Cerebellar cortex (tissue), 1 donor: ENCODE data around the gene RAB11FIP5.
A peak's percentile ranks its signal among the peaks of the same experiment; 100 is the strongest.
"Not testable (repeated sequence)": the region's sequence is repeated elsewhere in the genome, so short reads cannot be mapped to it uniquely, and the experiment has no call there.

Experiments used
- DNase-seq: peaks from one replicate; pipeline ENCODE4 v3.0.0-alpha.2; 2015; ENCODE audit warnings: low spot score

RAB11FIP5 gene

GRCh38 chr2:73070643-73071359, 41.9 kb downstream of the RAB11FIP5 start:
- no peak for DNase-seq

GRCh38 chr2:73069855-73070642, 42.7 kb downstream of the RAB11FIP5 start:
- DNase-seq: no peak

GRCh38 chr2:73069041-73069854, 43.5 kb downstream of the RAB11FIP5 start:
- DNase-seq: no peak

GRCh38 chr2:73068147-73068546, 44.6 kb downstream of the RAB11FIP5 start:
- no peak for DNase-seq

- DNase-seq: no peak
Measured at GRCh38 chr2:73067043-73067442, 45.7 kb downstream of the RAB11FIP5 start.

GRCh38 chr2:73065070-73065469, 47.7 kb downstream of the RAB11FIP5 start:
- DNase-seq: not testable (repeated sequence)

- no peak for DNase-seq
Measured at GRCh38 chr2:73063909-73064875, 48.6 kb downstream of the RAB11FIP5 start.

GRCh38 chr2:73063472-73063871, 49.3 kb downstream of the RAB11FIP5 start:
- DNase-seq: no peak

GRCh38 chr2:73059106-73059505, 53.6 kb downstream of the RAB11FIP5 start:
- DNase-seq: no peak

GRCh38 chr2:73054980-73055379, 57.8 kb downstream of the RAB11FIP5 start:
- DNase-seq: no peak

- DNase-seq: peak; percentile 32
Measured at GRCh38 chr2:73053316-73054114, 59.2 kb downstream of the RAB11FIP5 start.

GRCh38 chr2:73050121-73050545, 62.6 kb downstream of the RAB11FIP5 start:
- DNase-seq: no peak

GRCh38 chr2:73043929-73044832, 68.6 kb downstream of the RAB11FIP5 start:
- DNase-seq: peak; percentile 21

GRCh38 chr2:73043276-73043675, 69.5 kb downstream of the RAB11FIP5 start:
- DNase-seq: no peak

GRCh38 chr2:73037947-73038585, 74.7 kb downstream of the RAB11FIP5 start:
- no peak for DNase-seq

- DNase-seq: no peak
Measured at GRCh38 chr2:73036766-73037165, 76.0 kb downstream of the RAB11FIP5 start.

- DNase-seq: peak; percentile 76
Measured at GRCh38 chr2:73035899-73036711, 76.6 kb downstream of the RAB11FIP5 start.
